Neuronal stem cell (in vitro differentiated cells): ENCODE results near the gene PRKCE.

Experiments
- DNase-seq: peaks from one replicate; pipeline ENCODE4 v3.0.0-alpha.2; 2013; ENCODE audit warnings: low spot score
- H2AFZ ChIP-seq: one replicate; pipeline ENCODE4 v1.6.1; 2013; ENCODE audit warnings: mild to moderate bottlenecking, low read length, inconsistent platforms
- H2AK5ac ChIP-seq: 2 replicates; pipeline ENCODE4 v1.6.1; 2013; ENCODE audit warnings: low read depth, mild to moderate bottlenecking, inconsistent platforms, low read length, moderate library complexity, mixed read lengths
- H2BK120ac ChIP-seq: 2 replicates; pipeline ENCODE4 v1.6.1; 2013; ENCODE audit warnings: low read depth, mild to moderate bottlenecking, inconsistent platforms, low read length, moderate library complexity, mixed read lengths
- H2BK12ac ChIP-seq: one replicate; pipeline ENCODE4 v1.6.1; 2013; ENCODE audit warnings: low read length, inconsistent platforms
- H2BK15ac ChIP-seq: 2 replicates; pipeline ENCODE4 v1.6.1; 2013; ENCODE audit warnings: mild to moderate bottlenecking, low read length, inconsistent platforms, mixed read lengths
- H2BK5ac ChIP-seq: one replicate; pipeline ENCODE4 v1.6.1; 2013; ENCODE audit warnings: inconsistent platforms, mild to moderate bottlenecking, low read length, moderate library complexity
- H3K14ac ChIP-seq: one replicate; pipeline ENCODE4 v1.6.1; 2013; ENCODE audit warnings: low read length, inconsistent platforms
- H3K18ac ChIP-seq: 2 replicates; pipeline ENCODE4 v1.6.1; 2013; ENCODE audit warnings: low read length, inconsistent platforms
- H3K23ac ChIP-seq: 2 replicates; pipeline ENCODE4 v1.6.1; 2013; ENCODE audit warnings: low read depth, mild to moderate bottlenecking, mixed read lengths, low read length, inconsistent platforms; ENCODE audit not compliant: poor library complexity
- H3K27ac ChIP-seq: replicated peaks from 3 replicates; pipeline ENCODE4 v1.5.1; 2013; ENCODE audit warnings: low read length, inconsistent platforms
- H3K27me3 ChIP-seq, 3 experiments: 2 replicates each; pipeline ENCODE4 v1.6.1; 2013; ENCODE audit warnings: low read length in 3 of 3, mild to moderate bottlenecking in 2 of 3, inconsistent platforms in 1 of 3, low read depth in 1 of 3, mixed read lengths in 1 of 3, moderate library complexity in 1 of 3; ENCODE audit not compliant: control insufficient read depth in 3 of 3, insufficient read depth in 3 of 3
- H3K36me3 ChIP-seq, 2 donors: replicated peaks in 1 of 2; 2 replicates each; pipeline ENCODE4 v1.6.1; 2013; ENCODE audit warnings: low read length in 2 of 2; ENCODE audit not compliant: control insufficient read depth in 2 of 2, insufficient read depth in 2 of 2
- H3K4ac ChIP-seq: 2 replicates; pipeline ENCODE4 v1.6.1; 2013; ENCODE audit warnings: inconsistent platforms, mild to moderate bottlenecking, low read length, moderate library complexity
- H3K4me1 ChIP-seq, 2 donors: 1 replicate in 1 of 2; 2 replicates in 1 of 2; pipeline ENCODE4 v1.6.1; 2013; ENCODE audit warnings: low read length in 2 of 2, low read depth in 1 of 2; ENCODE audit not compliant: control insufficient read depth in 2 of 2, insufficient read depth in 1 of 2
- H3K4me2 ChIP-seq: one replicate; pipeline ENCODE4 v1.6.1; 2013; ENCODE audit warnings: mild to moderate bottlenecking, low read length, inconsistent platforms; ENCODE audit not compliant: insufficient read depth, poor library complexity, severe bottlenecking
- H3K4me3 ChIP-seq, 2 donors: 2 replicates each; pipeline ENCODE4 v1.5.1; 2013; ENCODE audit warnings: low read length in 2 of 2, mild to moderate bottlenecking in 2 of 2, inconsistent platforms in 1 of 2, moderate library complexity in 1 of 2
- H3K79me1 ChIP-seq: one replicate; pipeline ENCODE4 v1.6.1; 2013; ENCODE audit warnings: low read depth, mild to moderate bottlenecking, inconsistent platforms, low read length, moderate library complexity
- H3K9ac ChIP-seq: one replicate; pipeline ENCODE4 v1.6.1; 2013; ENCODE audit warnings: mild to moderate bottlenecking, low read depth, low read length, inconsistent platforms; ENCODE audit not compliant: poor library complexity
- H3K9me3 ChIP-seq, 2 donors: replicated peaks in 1 of 2; 2 replicates each; pipeline versions ENCODE3 to v1.6.1; 2013; ENCODE audit warnings: low read length in 2 of 2, mild to moderate bottlenecking in 2 of 2, inconsistent platforms in 1 of 2, low read depth in 1 of 2, mixed read lengths in 1 of 2, moderate library complexity in 1 of 2; ENCODE audit not compliant: control insufficient read depth in 2 of 2, insufficient read depth in 1 of 2
- H4K8ac ChIP-seq: one replicate; pipeline ENCODE4 v1.6.1; 2013; ENCODE audit warnings: low read depth, mild to moderate bottlenecking, inconsistent platforms, low read length, moderate library complexity
- H4K91ac ChIP-seq: one replicate; pipeline ENCODE4 v1.6.1; 2013; ENCODE audit warnings: low read length, low read depth, mild to moderate bottlenecking, inconsistent platforms; ENCODE audit not compliant: poor library complexity
- WGBS, 2 donors: extraction: QIAGEN DNeasy Blood & Tissue Kit; methylation state at CpG; one replicate each; pipeline ENCODE4 v1.1.7; 2013; ENCODE audit warnings: missing lambda C conversion rate in 2 of 2, mixed read lengths in 1 of 2; ENCODE audit not compliant: insufficient read length in 2 of 2, insufficient replicate concordance in 1 of 2; ENCODE audit errors: extremely low coverage in 2 of 2; 5-methylcytosine and 5-hydroxymethylcytosine counted together

Gene PRKCE

GRCh38 chr2:45909171-45909565 lies 257.7 kb downstream of the PRKCE start:
- H2BK120ac ChIP-seq = no peak overlapping the region
- H4K8ac ChIP-seq = no peak overlapping the region
- no peaks in the 10 kb centered on the region for H3K36me3 ChIP-seq
- no peak overlapping the region for H3K14ac ChIP-seq
- no peaks in the 10 kb centered on the region for H3K27me3 ChIP-seq
- no peaks in the 10 kb centered on the region for H3K79me1 ChIP-seq
- H3K18ac ChIP-seq = no peak overlapping the region
- no peak overlapping the region for H3K4me3 ChIP-seq
- peaks cover 6 to 10% of the 10 kb centered on the region in 2 donors for H3K4me1 ChIP-seq
- no peak overlapping the region for H2BK5ac ChIP-seq
- H2BK15ac ChIP-seq = no peak overlapping the region
- no peak overlapping the region for H2AFZ ChIP-seq
- no peak overlapping the region for H3K4me2 ChIP-seq
- H4K91ac ChIP-seq = no peak overlapping the region
- no peak overlapping the region for H3K23ac ChIP-seq
- no peak for DNase-seq
- no peak overlapping the region for H3K27ac ChIP-seq
- no CpG with 5 or more reads among the region's 3 CpGs for WGBS, 2 donors
- H2AK5ac ChIP-seq = no peak overlapping the region
- H3K9me3 ChIP-seq = peaks cover 0 to 3% of the 10 kb centered on the region in 2 donors
- no peak overlapping the region for H3K9ac ChIP-seq
- no peak overlapping the region for H2BK12ac ChIP-seq
- no peak overlapping the region for H3K4ac ChIP-seq

- H3K18ac ChIP-seq = no peak overlapping the region
- H3K4me2 ChIP-seq = no peak overlapping the region
- no peak overlapping the region for H3K23ac ChIP-seq
- H3K4ac ChIP-seq = no peak overlapping the region
- H2BK5ac ChIP-seq = no peak overlapping the region
- no CpG with 5 or more reads among the region's 5 CpGs for WGBS, 2 donors
- H4K91ac ChIP-seq = no peak overlapping the region
- H2BK15ac ChIP-seq = no peak overlapping the region
- H2AK5ac ChIP-seq = no peak overlapping the region
- no peak overlapping the region for H2BK12ac ChIP-seq
- H3K9ac ChIP-seq = no peak overlapping the region
- peaks cover 5 to 7% of the 10 kb centered on the region in 2 donors for H3K4me1 ChIP-seq
- no peak overlapping the region for H2AFZ ChIP-seq
- H2BK120ac ChIP-seq = no peak overlapping the region
- H3K9me3 ChIP-seq = peaks cover 0 to 3% of the 10 kb centered on the region in 2 donors
- no peak overlapping the region for H4K8ac ChIP-seq
- no peak overlapping the region for H3K4me3 ChIP-seq
- no peak overlapping the region for H3K27ac ChIP-seq
- H3K27me3 ChIP-seq = no peaks in the 10 kb centered on the region
- H3K36me3 ChIP-seq = no peaks in the 10 kb centered on the region
- DNase-seq = no peak
- no peaks in the 10 kb centered on the region for H3K79me1 ChIP-seq
- H3K14ac ChIP-seq = no peak overlapping the region
These were observed 258.3 kb downstream of the PRKCE start for GRCh38 chr2:45909677-45910191.

GRCh38 chr2:45910473-45911060 lies 259.1 kb downstream of the PRKCE start:
- H3K36me3 ChIP-seq = no peaks in the 10 kb centered on the region
- H2BK12ac ChIP-seq = no peak overlapping the region
- no peak overlapping the region for H3K18ac ChIP-seq
- H2BK5ac ChIP-seq = no peak overlapping the region
- H2AFZ ChIP-seq = no peak overlapping the region
- H4K8ac ChIP-seq = no peak overlapping the region
- no peak overlapping the region for H3K27ac ChIP-seq
- no peak overlapping the region for H4K91ac ChIP-seq
- H2AK5ac ChIP-seq = no peak overlapping the region
- no CpG with 5 or more reads among the region's 7 CpGs for WGBS, 2 donors
- peaks cover 0 to 3% of the 10 kb centered on the region in 2 donors for H3K9me3 ChIP-seq
- H3K27me3 ChIP-seq = no peaks in the 10 kb centered on the region
- H3K4ac ChIP-seq = no peak overlapping the region
- H2BK120ac ChIP-seq = no peak overlapping the region
- no peak overlapping the region for H3K4me3 ChIP-seq
- no peak overlapping the region for H3K4me2 ChIP-seq
- peaks cover 2 to 3% of the 10 kb centered on the region in 2 donors for H3K4me1 ChIP-seq
- no peak overlapping the region for H3K23ac ChIP-seq
- no peak for DNase-seq
- no peak overlapping the region for H2BK15ac ChIP-seq
- no peak overlapping the region for H3K14ac ChIP-seq
- no peaks in the 10 kb centered on the region for H3K79me1 ChIP-seq
- no peak overlapping the region for H3K9ac ChIP-seq

- Histone ChIP-seq H3K9me3 (peaks cover 0 to 3% of the 10 kb centered on the region in 2 donors), H4K8ac (no peak overlapping the region), H3K27me3 (no peaks in the 10 kb centered on the region), H2BK120ac (no peak overlapping the region), H3K14ac (no peak overlapping the region), H2AK5ac (no peak overlapping the region), H4K91ac (no peak overlapping the region), H3K27ac (no peak overlapping the region), H3K79me1 (no peaks in the 10 kb centered on the region), H3K36me3 (no peaks in the 10 kb centered on the region), H3K4me1 (peaks cover 2 to 3% of the 10 kb centered on the region in 2 donors), H3K4me2 (no peak overlapping the region), H2BK15ac (no peak overlapping the region), H2AFZ (no peak overlapping the region), H3K4ac (no peak overlapping the region), H3K4me3 (no peak overlapping the region), H2BK12ac (no peak overlapping the region), H3K23ac (no peak overlapping the region), H3K18ac (no peak overlapping the region), H3K9ac (no peak overlapping the region), H2BK5ac (no peak overlapping the region)
- no CpG with 5 or more reads among the region's 3 CpGs for WGBS, 2 donors
- DNase-seq = no peak
These were observed 260.1 kb downstream of the PRKCE start for GRCh38 chr2:45911538-45911937.
